PC-9 (cell line): Measurements from ENCODE around the gene GON4L. TPM values are rescaled to one million over a fixed set of nuclear protein-coding genes. Genes with fewer than 3 reads are reported as not detected.
"Not testable (repeated sequence)": the region's sequence is repeated elsewhere in the genome, so short reads cannot be mapped to it uniquely, and the experiment has no call there.

ENCODE experiments used
- BruUV-seq: library from RNA; stranded (reverse); fragments of 400-500 nt; replicated peaks from 2 replicates; lab custom pipeline; 2021; lab: Mats Ljungman, UMichigan
- CTCF ChIA-PET: fragments of 300-600 bp; sonication (Branson Sonifier 250); formaldehyde crosslinking; loops from one replicate; lab custom pipeline; 2022; ENCODE audit warnings: antibody characterized with exemption; lab: Charles Lee
- POLR2A ChIA-PET: fragments of 300-600 bp; sonication (Branson Sonifier 250); formaldehyde crosslinking; loops from one replicate; lab custom pipeline; 2022; ENCODE audit warnings: antibody characterized with exemption; ENCODE audit not compliant: unreplicated experiment; lab: Charles Lee
- DNase-seq, 2 experiments: peaks; one replicate each; pipeline versions ENCODE4 v3.0.0 to v3.0.0-alpha.2; 2015 to 2022; ENCODE audit warnings: mixed read lengths in 1 of 2
- H2AFZ ChIP-seq: fragments of 200-600 bp; sonication (generic); 2 replicates; pipeline ENCODE4 v1.8.1; 2017; ENCODE audit warnings: antibody characterized with exemption
- H3F3A ChIP-seq: fragments of 200-600 bp; sonication (generic); 2 replicates; pipeline ENCODE4 v1.8.1; 2017; ENCODE audit warnings: antibody characterized with exemption, mild to moderate bottlenecking, low read depth; ENCODE audit not compliant: insufficient read depth
- H3K27ac ChIP-seq: fragments of 200-600 bp; sonication (generic); 2 replicates; pipeline ENCODE4 v1.6.1; 2016; ENCODE audit warnings: mixed run types
- H3K27me3 ChIP-seq: fragments of 200-600 bp; sonication (generic); 2 replicates; pipeline ENCODE4 v1.6.1; 2016; ENCODE audit warnings: low read depth, mixed run types; ENCODE audit not compliant: insufficient read depth
- H3K36me3 ChIP-seq: fragments of 200-600 bp; sonication (generic); 2 replicates; pipeline ENCODE4 v1.6.1; 2016; ENCODE audit warnings: low read depth, mixed run types
- H3K4me1 ChIP-seq: fragments of 200-600 bp; sonication (generic); replicated peaks from 2 replicates; pipeline ENCODE4 v1.6.1; 2016; ENCODE audit warnings: mixed run types; ENCODE audit not compliant: insufficient read depth
- H3K4me2 ChIP-seq: fragments of 200-600 bp; sonication (generic); 2 replicates; pipeline ENCODE4 v1.6.1; 2017; ENCODE audit warnings: mixed run types
- H3K4me3 ChIP-seq: fragments of 200-600 bp; sonication (generic); 2 replicates; pipeline ENCODE4 v1.6.1; 2016; ENCODE audit warnings: mixed run types
- H3K79me2 ChIP-seq: fragments of 200-600 bp; sonication (generic); 2 replicates; pipeline ENCODE4 v1.6.1; 2017; ENCODE audit warnings: low read depth, mixed run types
- H3K9me2 ChIP-seq: fragments of 200-600 bp; sonication (generic); 2 replicates; pipeline ENCODE4 v1.8.1; 2017; ENCODE audit warnings: mild to moderate bottlenecking; ENCODE audit not compliant: insufficient read depth
- H3K9me3 ChIP-seq: fragments of 200-600 bp; sonication (generic); 2 replicates; pipeline ENCODE4 v1.8.1; 2016; ENCODE audit warnings: low read depth; ENCODE audit not compliant: insufficient read depth
- H4K20me1 ChIP-seq: fragments of 200-600 bp; sonication (generic); 2 replicates; pipeline ENCODE4 v1.8.1; 2017; ENCODE audit not compliant: insufficient read depth
- EZH2 ChIP-seq: fragments of 200-600 bp; sonication (generic); IDR thresholded peaks from 2 replicates; pipeline ENCODE4 v1.8.0; 2017; ENCODE audit warnings: antibody characterized with exemption, low read depth
- intact Hi-C: fragments of 100-400 bp; cut with micrococcal nuclease; formaldehyde crosslinking; loops from one replicate; pipeline ENCODE4 v1.10.0; 2022; ENCODE audit not compliant: unreplicated experiment
- total RNA-seq: library from RNA; stranded (reverse); gene quantifications from 2 replicates; pipeline ENCODE4 v1.2.3, GENCODE V29; 2021
- TF ChIP-seq, protein P1 (sequence below): fragments of 200-600 bp; sonication (generic); conservative IDR thresholded peaks from 2 replicates; pipeline ENCODE4 v1.6.1; 2017; ENCODE audit warnings: mixed run types, antibody characterized with exemption, mild to moderate bottlenecking, moderate library complexity

GON4L gene
- total RNA-seq, 1 experiment from 2014 or later: 45.8 TPM

DNA sequence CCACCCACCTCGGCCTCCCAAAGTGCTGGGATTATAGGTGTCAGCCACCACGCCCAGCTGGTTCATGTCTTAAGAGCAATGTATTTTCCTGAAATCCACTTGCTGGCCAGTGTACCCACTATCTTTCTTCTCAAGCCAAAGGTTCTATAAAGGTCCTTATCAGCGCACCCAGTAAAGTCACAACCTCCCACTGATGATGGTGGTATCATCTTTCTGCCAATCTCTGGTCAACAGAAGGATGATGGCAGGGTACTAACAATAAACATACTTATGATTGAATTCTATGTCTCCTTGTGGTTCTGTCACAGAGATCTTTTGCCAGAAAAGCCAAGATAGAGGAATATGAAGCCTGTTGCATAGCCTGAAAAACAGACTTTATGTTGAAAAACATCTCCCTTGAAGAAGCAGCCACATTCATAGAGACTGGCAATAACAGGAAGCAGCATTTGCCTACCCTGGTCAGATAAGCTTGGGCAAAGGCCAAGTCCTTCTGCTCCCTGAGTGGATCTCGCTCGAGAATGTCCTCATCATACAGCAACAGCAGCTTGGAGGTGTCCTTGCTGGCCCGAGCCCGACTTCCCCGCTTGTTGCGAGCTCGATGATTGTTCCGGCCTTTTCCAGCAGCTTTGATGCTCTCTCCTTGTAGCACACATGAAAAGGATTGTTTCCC is 95.1 kb downstream of the GON4L start:
- POLR2A ChIA-PET: no interaction called here
- CTCF ChIA-PET: no interaction called here

DNA sequence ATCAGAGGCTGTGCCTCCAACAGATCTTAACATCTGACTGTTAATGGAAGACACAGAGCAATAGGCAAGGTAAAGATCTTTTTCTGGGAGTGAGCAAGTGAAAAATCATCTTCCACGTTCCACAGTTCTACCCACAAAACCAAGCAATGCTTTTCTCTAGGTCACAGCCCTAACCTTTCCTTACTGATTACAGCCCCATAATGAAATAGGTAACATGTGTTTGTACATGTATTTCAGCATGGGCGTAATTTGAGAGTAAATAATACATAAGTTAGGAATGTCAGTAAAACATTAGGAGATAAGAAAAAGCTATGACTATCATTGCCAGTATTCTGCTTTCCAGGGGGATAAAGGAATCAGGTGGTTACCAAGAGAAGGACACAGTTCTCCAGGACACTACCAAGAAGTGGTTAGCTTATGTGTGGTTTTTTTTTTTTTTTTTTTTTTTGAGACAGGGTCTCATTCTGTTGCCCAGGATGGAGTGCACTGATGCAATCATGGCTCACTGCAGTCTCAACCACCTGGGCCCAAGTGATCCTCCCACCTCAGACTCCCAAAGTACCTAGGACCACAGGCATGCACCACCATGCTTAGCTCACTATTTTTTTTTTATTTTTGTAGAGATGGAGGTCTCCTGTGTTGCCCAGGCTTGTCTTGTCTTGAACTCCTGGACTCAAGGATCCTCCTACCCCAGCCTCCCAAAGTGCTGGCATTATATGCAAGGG is 96.1 kb downstream of the GON4L start:
- BruUV-seq: no TSS peak
- peaks cover 41% of the 10 kb centered on the region for H3K36me3 ChIP-seq
- no peaks in the 10 kb centered on the region for H3K79me2 ChIP-seq
- H3K27ac ChIP-seq: no peak overlapping the region
- no peak overlapping the region for H2AFZ ChIP-seq
- peaks cover 25% of the 10 kb centered on the region for H3K4me1 ChIP-seq
- no peaks in the 10 kb centered on the region for H4K20me1 ChIP-seq
- no peaks in the 10 kb centered on the region for H3K9me3 ChIP-seq
- peaks cover 42% of the 10 kb centered on the region for H3F3A ChIP-seq
- no peak overlapping the region for H3K4me2 ChIP-seq
- ChIA-PET CTCF (interaction anchor here (0.7 kb wide), 1 partner anchor 207 kb away, joined by 5 read pairs; no protein-coding TSS in a partner anchor), POLR2A (no interaction called here)
- no peak for DNase-seq
- H3K4me3 ChIP-seq: no peak overlapping the region
- intact Hi-C loops: no loop called here
- TF ChIP-seq, protein P1, sequence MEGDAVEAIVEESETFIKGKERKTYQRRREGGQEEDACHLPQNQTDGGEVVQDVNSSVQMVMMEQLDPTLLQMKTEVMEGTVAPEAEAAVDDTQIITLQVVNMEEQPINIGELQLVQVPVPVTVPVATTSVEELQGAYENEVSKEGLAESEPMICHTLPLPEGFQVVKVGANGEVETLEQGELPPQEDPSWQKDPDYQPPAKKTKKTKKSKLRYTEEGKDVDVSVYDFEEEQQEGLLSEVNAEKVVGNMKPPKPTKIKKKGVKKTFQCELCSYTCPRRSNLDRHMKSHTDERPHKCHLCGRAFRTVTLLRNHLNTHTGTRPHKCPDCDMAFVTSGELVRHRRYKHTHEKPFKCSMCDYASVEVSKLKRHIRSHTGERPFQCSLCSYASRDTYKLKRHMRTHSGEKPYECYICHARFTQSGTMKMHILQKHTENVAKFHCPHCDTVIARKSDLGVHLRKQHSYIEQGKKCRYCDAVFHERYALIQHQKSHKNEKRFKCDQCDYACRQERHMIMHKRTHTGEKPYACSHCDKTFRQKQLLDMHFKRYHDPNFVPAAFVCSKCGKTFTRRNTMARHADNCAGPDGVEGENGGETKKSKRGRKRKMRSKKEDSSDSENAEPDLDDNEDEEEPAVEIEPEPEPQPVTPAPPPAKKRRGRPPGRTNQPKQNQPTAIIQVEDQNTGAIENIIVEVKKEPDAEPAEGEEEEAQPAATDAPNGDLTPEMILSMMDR: no peak
- TF ChIP-seq EZH2: no peak
- no peaks in the 10 kb centered on the region for H3K27me3 ChIP-seq
- no peaks in the 10 kb centered on the region for H3K9me2 ChIP-seq

More for the DNA sequence above, 95.1 kb downstream of the GON4L start:
- no peak for TF ChIP-seq EZH2
- TF ChIP-seq, protein P1: no peak
- Histone ChIP-seq H4K20me1 (no peaks in the 10 kb centered on the region), H3K27ac (no peak overlapping the region), H3K9me3 (no peaks in the 10 kb centered on the region), H3K79me2 (no peaks in the 10 kb centered on the region), H3K9me2 (no peaks in the 10 kb centered on the region), H3K4me3 (no peak overlapping the region), H3K27me3 (no peaks in the 10 kb centered on the region), H3K4me1 (peaks cover 25% of the 10 kb centered on the region), H3K36me3 (peaks cover 35% of the 10 kb centered on the region), H3K4me2 (no peak overlapping the region), H2AFZ (no peak overlapping the region), H3F3A (peaks cover 42% of the 10 kb centered on the region)
- no TSS peak for BruUV-seq
- intact Hi-C loops: no loop called here
- DNase-seq: no peak

DNA sequence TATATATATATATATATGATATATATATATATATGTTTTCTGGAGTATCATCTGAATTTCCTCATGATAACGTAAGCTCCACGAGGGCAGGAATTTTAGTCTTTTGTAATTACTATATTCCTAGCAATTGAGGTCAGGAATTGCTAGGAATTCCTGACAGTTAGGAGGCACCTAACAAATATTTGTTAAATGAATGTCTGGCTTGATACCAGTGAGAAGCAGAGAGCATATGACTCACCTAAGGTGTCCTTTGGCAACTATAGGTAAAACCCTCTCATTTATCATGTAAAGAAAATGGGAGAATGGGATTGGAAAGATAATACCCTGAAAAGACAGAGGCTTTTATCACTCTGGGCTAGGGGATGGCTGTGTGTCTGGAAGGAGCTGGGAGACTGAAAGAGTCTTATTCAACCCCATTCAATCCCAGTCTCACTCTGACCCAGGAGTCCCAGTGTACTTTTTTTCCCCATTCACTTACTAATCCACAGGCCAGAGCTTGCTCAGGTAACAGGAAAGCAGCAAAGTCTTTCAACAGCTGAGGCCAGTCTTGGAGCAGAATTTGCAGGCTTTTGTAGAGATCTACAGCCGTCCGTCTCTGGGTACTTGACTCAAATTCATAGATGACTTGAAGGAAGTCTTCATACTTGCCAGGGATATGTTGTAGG is 96.9 kb downstream of the GON4L start:
- Histone ChIP-seq H3K36me3 (peaks cover 38% of the 10 kb centered on the region), H3F3A (peaks cover 40% of the 10 kb centered on the region), H3K4me2 (no peak overlapping the region), H3K4me1 (peaks cover 25% of the 10 kb centered on the region), H3K27me3 (no peaks in the 10 kb centered on the region), H4K20me1 (no peaks in the 10 kb centered on the region), H3K27ac (peak overlapping the region; percentile 23; the same call in 1 of the 2 replicates), H3K9me3 (no peaks in the 10 kb centered on the region), H3K79me2 (no peaks in the 10 kb centered on the region), H3K9me2 (no peaks in the 10 kb centered on the region), H3K4me3 (no peak overlapping the region), H2AFZ (no peak overlapping the region)
- intact Hi-C loops: no loop called here
- CTCF ChIA-PET: interaction anchor here (0.7 kb wide), 1 partner anchor 208 kb away, joined by 5 read pairs; no protein-coding TSS in a partner anchor
- POLR2A ChIA-PET: no interaction called here
- BruUV-seq: no TSS peak
- TF ChIP-seq, protein P1: no peak
- TF ChIP-seq EZH2: no peak
- DNase-seq: peak in 1 of 2 experiments; percentile 55

DNA sequence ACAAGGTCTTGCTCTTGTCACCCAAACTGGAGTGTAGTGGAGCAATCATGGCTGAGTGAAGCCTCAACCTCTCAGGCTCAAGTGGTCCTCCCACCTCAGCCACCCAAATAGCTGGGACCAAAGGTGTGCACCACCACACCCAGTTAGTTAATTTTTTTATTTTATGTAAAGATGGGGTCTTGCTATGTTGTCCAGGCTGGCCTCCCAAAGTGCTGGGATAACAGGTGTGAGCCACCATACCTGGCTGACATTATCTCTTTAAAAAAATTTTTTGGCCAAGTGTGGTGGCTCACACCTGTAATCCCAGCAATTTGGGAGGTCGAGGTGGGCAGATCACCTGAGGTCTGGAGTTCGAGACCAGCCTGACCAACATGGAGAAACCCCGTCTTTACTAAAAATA is 98.0 kb downstream of the GON4L start:
- H3K9me3 ChIP-seq, H3K9me2 ChIP-seq, H4K20me1 ChIP-seq, DNase-seq, H3K4me2 ChIP-seq, H3K27me3 ChIP-seq, CTCF ChIA-PET, intact Hi-C loops, H2AFZ ChIP-seq, H3K79me2 ChIP-seq, BruUV-seq, H3K4me3 ChIP-seq, POLR2A ChIA-PET, H3K27ac ChIP-seq: not testable (repeated sequence)
- Histone ChIP-seq H3K36me3 (peaks cover 34% of the 10 kb centered on the region), H3K4me1 (peaks cover 23% of the 10 kb centered on the region), H3F3A (peaks cover 29% of the 10 kb centered on the region)

DNA sequence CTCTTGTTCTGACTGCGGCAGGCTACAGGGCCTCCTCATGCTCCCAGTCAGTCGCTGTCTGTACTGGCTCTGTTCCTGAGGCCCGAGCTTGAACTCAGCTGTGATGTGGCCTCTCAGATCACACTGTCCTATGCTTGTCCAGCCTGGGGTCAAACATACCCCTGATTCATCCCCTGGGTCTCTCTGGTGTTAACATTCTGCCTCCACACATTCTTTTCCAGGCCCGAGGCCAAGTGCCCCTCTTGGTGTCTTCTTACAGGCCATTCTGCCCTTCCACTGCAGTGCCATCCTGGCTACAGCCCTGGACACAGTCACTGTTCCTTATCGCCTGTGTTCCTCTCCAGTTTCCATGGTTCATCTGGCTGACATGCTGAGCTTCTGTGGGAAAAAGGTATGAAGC is 108.9 kb downstream of the GON4L start:
- H3K79me2 ChIP-seq, DNase-seq, H3K36me3 ChIP-seq, H3K4me3 ChIP-seq, intact Hi-C loops, H3K4me1 ChIP-seq, CTCF ChIA-PET, H4K20me1 ChIP-seq, H3K9me3 ChIP-seq, H3F3A ChIP-seq, POLR2A ChIA-PET, H3K27me3 ChIP-seq, H3K9me2 ChIP-seq, H2AFZ ChIP-seq, H3K4me2 ChIP-seq, H3K27ac ChIP-seq, BruUV-seq: not testable (repeated sequence)
